BE2C (cell line): Measurements from ENCODE around the gene MPV17L.
"Not testable (repeated sequence)": the region's sequence is repeated elsewhere in the genome, so short reads cannot be mapped to it uniquely, and the experiment has no call there.

ENCODE experiments used
- DNase-seq: peaks from one replicate; pipeline ENCODE4 v3.0.0-alpha.2; 2020
- H3K27me3 ChIP-seq: fragments of 250-450 bp; sonication (Bioruptor Pico); 2 replicates; pipeline ENCODE4 v1.5.1; 2020; ENCODE audit warnings: mild to moderate bottlenecking
- H3K36me3 ChIP-seq: fragments of 250-450 bp; sonication (Bioruptor Pico); 2 replicates; pipeline ENCODE4 v1.5.1; 2020; ENCODE audit warnings: mild to moderate bottlenecking
- H3K4me1 ChIP-seq: fragments of 250-450 bp; sonication (Bioruptor Pico); 2 replicates; pipeline ENCODE4 v1.5.1; 2020
- H3K4me3 ChIP-seq: 2 replicates; pipeline ENCODE4 v1.5.1; 2011; ENCODE audit warnings: low read depth, low read length
- H3K9me3 ChIP-seq: fragments of 250-450 bp; sonication (Bioruptor Pico); 2 replicates; pipeline ENCODE4 v1.5.1; 2020
- CTCF ChIP-seq: IDR thresholded peaks from 2 replicates; pipeline ENCODE4 v1.5.1; 2012; ENCODE audit warnings: mild to moderate bottlenecking, low read depth, low read length

Gene MPV17L

GRCh38 chr16:15425861-15426260 is 30.3 kb downstream of the MPV17L start:
- Histone ChIP-seq H3K9me3 (no peaks in the 10 kb centered on the region; the same call in 1 of the 2 replicates), H3K36me3 (no peaks in the 10 kb centered on the region)
- DNase-seq = no peak

GRCh38 chr16:15426796-15427195 is 31.2 kb downstream of the MPV17L start:
- no peak for DNase-seq
- no peaks in the 10 kb centered on the region for H3K27me3 ChIP-seq
- H3K9me3 ChIP-seq = no peaks in the 10 kb centered on the region; the same call in 1 of the 2 replicates
- H3K4me1 ChIP-seq = no peaks in the 10 kb centered on the region
- H3K36me3 ChIP-seq = no peaks in the 10 kb centered on the region
- no peak for TF ChIP-seq CTCF
- H3K4me3 ChIP-seq = no peak overlapping the region

More at GRCh38 chr16:15425861-15426260, 30.3 kb downstream of the MPV17L start:
- no peaks in the 10 kb centered on the region for H3K27me3 ChIP-seq
- no peak overlapping the region for H3K4me3 ChIP-seq
- no peak for TF ChIP-seq CTCF
- no peaks in the 10 kb centered on the region for H3K4me1 ChIP-seq

- TF ChIP-seq CTCF = peak; percentile 71
- no peaks in the 10 kb centered on the region; the same call in 1 of the 2 replicates for H3K9me3 ChIP-seq
- no peaks in the 10 kb centered on the region for H3K36me3 ChIP-seq
- peak; percentile 57 for DNase-seq
- no peak overlapping the region; the same call in 1 of the 2 replicates for H3K4me3 ChIP-seq
- H3K27me3 ChIP-seq = no peaks in the 10 kb centered on the region
- H3K4me1 ChIP-seq = no peaks in the 10 kb centered on the region
Observed at GRCh38 chr16:15427648-15428239, 32.2 kb downstream of the MPV17L start.

- not testable (repeated sequence) for H3K27me3 ChIP-seq, H3K4me3 ChIP-seq, H3K36me3 ChIP-seq, DNase-seq, H3K9me3 ChIP-seq, H3K4me1 ChIP-seq
Observed at GRCh38 chr16:15430884-15431283, 35.3 kb downstream of the MPV17L start.

GRCh38 chr16:15434079-15434424 is 38.5 kb downstream of the MPV17L start:
- H3K36me3 ChIP-seq = no peaks in the 10 kb centered on the region
- no peaks in the 10 kb centered on the region; the same call in 1 of the 2 replicates for H3K4me1 ChIP-seq
- no peaks in the 10 kb centered on the region; the same call in 1 of the 2 replicates for H3K9me3 ChIP-seq
- no peak for TF ChIP-seq CTCF
- peak overlapping the region; percentile 59 for H3K4me3 ChIP-seq
- peaks cover 9% of the 10 kb centered on the region for H3K27me3 ChIP-seq
- DNase-seq = peak; percentile 8

GRCh38 chr16:15434425-15435215 is 39.1 kb downstream of the MPV17L start, which contains the start of gene BMERB1:
TSS of gene BMERB1 (plus strand) at chr16:15434588. CDS start at chr16:15434654, 66 bp downstream.
- TF ChIP-seq CTCF = no peak
- no peaks in the 10 kb centered on the region; the same call in 1 of the 2 replicates for H3K4me1 ChIP-seq
- peak within 1 kb of the TSS; percentile 59 for H3K4me3 ChIP-seq
- no peaks in the 10 kb centered on the region for H3K36me3 ChIP-seq
- DNase-seq = peak; percentile 84
- H3K9me3 ChIP-seq = no peaks in the 10 kb centered on the region
- peaks cover 9% of the 10 kb centered on the region for H3K27me3 ChIP-seq
